Panc1 (cell line): Measurements from ENCODE around the gene SLIT3.

Experiments used
- POLR2AphosphoS5 ChIP-seq: IDR thresholded peaks from 2 replicates; pipeline ENCODE4 v1.6.1; 2012; ENCODE audit warnings: mild to moderate bottlenecking, low read depth, low read length, moderate library complexity
- SIN3A ChIP-seq: IDR thresholded peaks from 2 replicates; pipeline ENCODE4 v1.6.1; 2012; ENCODE audit warnings: low read depth, mild to moderate bottlenecking, low read length, moderate library complexity, borderline replicate concordance; ENCODE audit not compliant: insufficient read depth
- TF ChIP-seq, protein P1 (sequence below): fragments of 450-650 bp; IDR thresholded peaks from 2 replicates; pipeline ENCODE4 v1.5.1; 2017; ENCODE audit warnings: mild to moderate bottlenecking
- TF ChIP-seq, protein P2 (sequence below), 2 experiments: IDR thresholded peaks; 2 replicates each; pipeline ENCODE4 v1.6.1; 2011 to 2012; ENCODE audit warnings: low read depth in 2 of 2, control low read depth in 1 of 2, low read length in 1 of 2, mild to moderate bottlenecking in 1 of 2, moderate library complexity in 1 of 2; ENCODE audit not compliant: insufficient read depth in 1 of 2

DNA sequence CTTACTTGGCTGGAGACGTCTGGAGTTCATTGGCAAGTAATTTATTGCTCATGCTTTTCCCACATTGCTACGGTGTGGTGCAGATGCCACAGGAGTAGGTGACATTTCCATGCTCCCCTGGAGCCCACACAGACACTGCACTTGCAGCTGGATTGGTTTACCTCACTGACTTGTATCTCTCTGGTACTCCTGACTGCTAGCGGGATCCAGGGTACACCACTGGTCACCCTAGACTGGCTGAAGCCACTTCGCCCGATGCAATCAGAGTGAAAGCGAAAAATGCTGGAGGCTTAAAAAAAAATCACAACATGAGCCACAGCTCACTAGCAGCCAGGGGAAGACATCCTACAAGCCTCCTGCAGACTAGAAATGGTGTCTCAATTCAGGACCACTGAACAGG, 32.6 kb upstream of the SLIT3 start:
- TF ChIP-seq, protein P1, sequence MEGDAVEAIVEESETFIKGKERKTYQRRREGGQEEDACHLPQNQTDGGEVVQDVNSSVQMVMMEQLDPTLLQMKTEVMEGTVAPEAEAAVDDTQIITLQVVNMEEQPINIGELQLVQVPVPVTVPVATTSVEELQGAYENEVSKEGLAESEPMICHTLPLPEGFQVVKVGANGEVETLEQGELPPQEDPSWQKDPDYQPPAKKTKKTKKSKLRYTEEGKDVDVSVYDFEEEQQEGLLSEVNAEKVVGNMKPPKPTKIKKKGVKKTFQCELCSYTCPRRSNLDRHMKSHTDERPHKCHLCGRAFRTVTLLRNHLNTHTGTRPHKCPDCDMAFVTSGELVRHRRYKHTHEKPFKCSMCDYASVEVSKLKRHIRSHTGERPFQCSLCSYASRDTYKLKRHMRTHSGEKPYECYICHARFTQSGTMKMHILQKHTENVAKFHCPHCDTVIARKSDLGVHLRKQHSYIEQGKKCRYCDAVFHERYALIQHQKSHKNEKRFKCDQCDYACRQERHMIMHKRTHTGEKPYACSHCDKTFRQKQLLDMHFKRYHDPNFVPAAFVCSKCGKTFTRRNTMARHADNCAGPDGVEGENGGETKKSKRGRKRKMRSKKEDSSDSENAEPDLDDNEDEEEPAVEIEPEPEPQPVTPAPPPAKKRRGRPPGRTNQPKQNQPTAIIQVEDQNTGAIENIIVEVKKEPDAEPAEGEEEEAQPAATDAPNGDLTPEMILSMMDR, result no peak
- TF ChIP-seq SIN3A (no peak), POLR2AphosphoS5 (no peak)
- TF ChIP-seq, protein P2, sequence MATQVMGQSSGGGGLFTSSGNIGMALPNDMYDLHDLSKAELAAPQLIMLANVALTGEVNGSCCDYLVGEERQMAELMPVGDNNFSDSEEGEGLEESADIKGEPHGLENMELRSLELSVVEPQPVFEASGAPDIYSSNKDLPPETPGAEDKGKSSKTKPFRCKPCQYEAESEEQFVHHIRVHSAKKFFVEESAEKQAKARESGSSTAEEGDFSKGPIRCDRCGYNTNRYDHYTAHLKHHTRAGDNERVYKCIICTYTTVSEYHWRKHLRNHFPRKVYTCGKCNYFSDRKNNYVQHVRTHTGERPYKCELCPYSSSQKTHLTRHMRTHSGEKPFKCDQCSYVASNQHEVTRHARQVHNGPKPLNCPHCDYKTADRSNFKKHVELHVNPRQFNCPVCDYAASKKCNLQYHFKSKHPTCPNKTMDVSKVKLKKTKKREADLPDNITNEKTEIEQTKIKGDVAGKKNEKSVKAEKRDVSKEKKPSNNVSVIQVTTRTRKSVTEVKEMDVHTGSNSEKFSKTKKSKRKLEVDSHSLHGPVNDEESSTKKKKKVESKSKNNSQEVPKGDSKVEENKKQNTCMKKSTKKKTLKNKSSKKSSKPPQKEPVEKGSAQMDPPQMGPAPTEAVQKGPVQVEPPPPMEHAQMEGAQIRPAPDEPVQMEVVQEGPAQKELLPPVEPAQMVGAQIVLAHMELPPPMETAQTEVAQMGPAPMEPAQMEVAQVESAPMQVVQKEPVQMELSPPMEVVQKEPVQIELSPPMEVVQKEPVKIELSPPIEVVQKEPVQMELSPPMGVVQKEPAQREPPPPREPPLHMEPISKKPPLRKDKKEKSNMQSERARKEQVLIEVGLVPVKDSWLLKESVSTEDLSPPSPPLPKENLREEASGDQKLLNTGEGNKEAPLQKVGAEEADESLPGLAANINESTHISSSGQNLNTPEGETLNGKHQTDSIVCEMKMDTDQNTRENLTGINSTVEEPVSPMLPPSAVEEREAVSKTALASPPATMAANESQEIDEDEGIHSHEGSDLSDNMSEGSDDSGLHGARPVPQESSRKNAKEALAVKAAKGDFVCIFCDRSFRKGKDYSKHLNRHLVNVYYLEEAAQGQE (IDR thresholded peaks at IDR 0.05; ENCODE audit: insufficient read depth in 1 of 2, low read depth in 2 of 2, low read length in 1 of 2), result no peak
